HepG2 (cell line): ENCODE data around the gene PBX2. TPM values are rescaled to one million over a fixed set of nuclear protein-coding genes. Genes with fewer than 3 reads are reported as not detected.

Experiments used
- ATAC-seq: fragments of 200-7000 bp; cut with Tn5 transposase; 3 replicates; pipeline ENCODE4 v1.9.1; 2020; ENCODE audit warnings: mild to moderate bottlenecking, moderate library complexity
- BruUV-seq: library from RNA; stranded (reverse); fragments of 400-500 nt; replicated peaks from 2 replicates; lab custom pipeline; 2021; lab: Mats Ljungman, UMichigan
- CTCF ChIA-PET: fragments of 300-600 bp; formaldehyde crosslinking; extraction: SDS; loops from one replicate; lab custom pipeline; 2021; ENCODE audit warnings: low total read pairs, inconsistent platforms, low intra/inter-chr PET ratio; lab: Yijun Ruan, JAX
- POLR2A ChIA-PET: fragments of 350-600 bp; sonication (Branson Sonifier 250); formaldehyde crosslinking; loops from one replicate; lab custom pipeline; 2020; ENCODE audit warnings: antibody characterized with exemption, inconsistent platforms; lab: Yijun Ruan, JAX
- DNase-seq: peaks from one replicate; pipeline ENCODE4 v3.0.0-alpha.2; 2015; ENCODE audit warnings: low spot score
- FAIRE-seq: peaks from 3 replicates; lab custom pipeline; 2011; peaks lifted over from hg19 to GRCh38; lab: Jason Lieb, UNC
- H2AFZ ChIP-seq: one replicate; pipeline ENCODE4 v1.6.1; 2011; ENCODE audit warnings: low read length, inconsistent platforms
- H3K27ac ChIP-seq: fragments of 300-600 bp; 3 replicates; pipeline ENCODE4 v1.8.0; 2011; ENCODE audit warnings: mixed run types, mild to moderate bottlenecking, mixed read lengths, low read length, inconsistent platforms; ENCODE audit not compliant: insufficient read depth; ENCODE audit errors: extremely low read length
- H3K27me3 ChIP-seq, 2 experiments: fragments of 200-600 bp in 1 of 2; 2 replicates in 1 of 2; 3 replicates in 1 of 2; pipeline versions ENCODE4 v1.6.0 to v1.8.0; 2011; ENCODE audit warnings: low read length in 2 of 2, mild to moderate bottlenecking in 2 of 2, moderate library complexity in 2 of 2, inconsistent platforms in 1 of 2; ENCODE audit not compliant: insufficient read depth in 2 of 2, control insufficient read depth in 1 of 2
- H3K36me3 ChIP-seq, 2 experiments: fragments of 200-600 bp in 1 of 2; replicated peaks in 1 of 2; 2 replicates in 1 of 2; 3 replicates in 1 of 2; pipeline versions ENCODE4 v1.5.1 to v1.8.0; 2011; ENCODE audit warnings: low read length in 2 of 2, inconsistent platforms in 1 of 2; ENCODE audit not compliant: insufficient read depth in 2 of 2, control insufficient read depth in 1 of 2
- H3K4me1 ChIP-seq: 2 replicates; pipeline ENCODE4 v1.5.1; 2012; ENCODE audit warnings: low read length, inconsistent platforms; ENCODE audit not compliant: insufficient read depth
- H3K4me2 ChIP-seq: 2 replicates; pipeline ENCODE4 v1.6.0; 2011; ENCODE audit warnings: low read depth, low read length, inconsistent platforms
- H3K4me3 ChIP-seq, 3 experiments: fragments of 200-600 bp in 1 of 3; sonication (generic), shearing (Covaris generic) in 1 of 3; replicated peaks in 1 of 3; 2 replicates each; pipeline ENCODE4 v1.5.1; 2011 to 2016; ENCODE audit warnings: low read length in 3 of 3, inconsistent platforms in 2 of 3, low read depth in 2 of 3, mild to moderate bottlenecking in 2 of 3, control low read depth in 1 of 3, mixed read lengths in 1 of 3; ENCODE audit not compliant: insufficient read depth in 1 of 3
- H3K79me2 ChIP-seq: one replicate; pipeline ENCODE4 v1.6.1; 2011; ENCODE audit warnings: low read length, inconsistent platforms; ENCODE audit not compliant: insufficient read depth
- H3K9ac ChIP-seq: 2 replicates; pipeline ENCODE4 v1.6.0; 2011; ENCODE audit warnings: mild to moderate bottlenecking, low read depth, low read length, inconsistent platforms; ENCODE audit not compliant: insufficient read depth
- H3K9me3 ChIP-seq: 2 replicates; pipeline ENCODE4 v1.5.1; 2012; ENCODE audit warnings: mild to moderate bottlenecking, low read length
- H4K20me1 ChIP-seq: 2 replicates; pipeline ENCODE4 v1.6.0; 2011; ENCODE audit warnings: inconsistent platforms, mild to moderate bottlenecking, low read length, moderate library complexity; ENCODE audit not compliant: insufficient read depth
- FOXM1 ChIP-seq: sonication (generic); formaldehyde crosslinking; IDR thresholded peaks from 2 replicates; pipeline ENCODE4 v1.5.0; 2020; ENCODE audit warnings: missing genetic modification reagents
- PCBP2 ChIP-seq: fragments of 200-400 bp; formaldehyde crosslinking; optimal IDR thresholded peaks from 2 replicates; pipeline ENCODE3; 2018; ENCODE audit warnings: low read length, low read depth; ENCODE audit not compliant: poor library complexity, severe bottlenecking
- POLR2AphosphoS5 ChIP-seq: IDR thresholded peaks from 2 replicates; pipeline ENCODE4 v1.6.1; 2012; ENCODE audit warnings: low read depth, low read length
- SKI ChIP-seq: fragments of 450-650 bp; IDR thresholded peaks from one replicate; pipeline ENCODE4 v1.6.1; 2018; ENCODE audit warnings: mild to moderate bottlenecking; ENCODE audit not compliant: partially characterized antibody
- ZFAT ChIP-seq: sonication (generic); formaldehyde crosslinking; conservative IDR thresholded peaks from 2 replicates; pipeline ENCODE4 v1.8.1; 2023; ENCODE audit warnings: missing genetic modification reagents, inconsistent platforms
- ZMYM4 ChIP-seq: sonication (generic); formaldehyde crosslinking; IDR thresholded peaks from 2 replicates; pipeline ENCODE4 v1.8.1; 2023; ENCODE audit warnings: mild to moderate bottlenecking, missing genetic modification reagents
- ZNF17 ChIP-seq: sonication (generic); formaldehyde crosslinking; IDR thresholded peaks from 2 replicates; pipeline ENCODE4 v1.5.0; 2020; ENCODE audit warnings: mild to moderate bottlenecking, missing genetic modification reagents
- ZNF607 ChIP-seq: sonication (generic); formaldehyde crosslinking; IDR thresholded peaks from 2 replicates; pipeline ENCODE4 v1.5.1; 2020; ENCODE audit warnings: missing genetic modification reagents, mild to moderate bottlenecking, borderline replicate concordance
- WGBS: methylation state at CpG from one replicate; pipeline ENCODE4 v1.1.6; 2017; ENCODE audit warnings: low lambda C conversion rate; 5-methylcytosine and 5-hydroxymethylcytosine counted together
- in situ Hi-C: cut with HindIII; loops from 2 replicates; pipeline ENCODE4 v1.10.0; 2017; ENCODE audit warnings: low pct_unique_long_range_greater_than_20kb; ENCODE audit not compliant: extremely low pct_ligation_motif_present
- intact Hi-C: fragments of 100-400 bp; cut with micrococcal nuclease; formaldehyde crosslinking; loops from one replicate; pipeline ENCODE4 v1.10.0; 2022; ENCODE audit not compliant: unreplicated experiment
- polyA plus RNA-seq, 8 experiments: library from polyadenylated mRNA; depleted of rRNA in 3 of 8; stranded (reverse) in 7 of 8; unstranded in 1 of 8; fragments of >200 nt; fragmentation: Illumina TruSeq in 4 of 8; extraction: Trizol in 4 of 8; gene quantifications; 2 replicates each; pipeline versions ENCODE4 v1.2.1 to v1.2.3, GENCODE V29; 2011 to 2016; ENCODE audit warnings: low read depth in 4 of 8, missing spikeins in 1 of 8, mixed read lengths in 1 of 8; ENCODE audit not compliant: insufficient read depth in 1 of 8
- total RNA-seq, 5 experiments: library from RNA; depleted of rRNA; stranded (reverse); fragments of >200 nt; fragmentation: Illumina TruSeq; extraction: Trizol; gene quantifications; 2 replicates each; pipeline ENCODE4 v1.2.3, GENCODE V29; 2016; ENCODE audit warnings: low read depth in 1 of 5
- TF ChIP-seq, protein P1 (sequence below): sonication (generic); formaldehyde crosslinking; IDR thresholded peaks from 2 replicates; pipeline ENCODE4 v1.5.0; 2020; ENCODE audit warnings: missing genetic modification reagents, mild to moderate bottlenecking, borderline replicate concordance
- TF ChIP-seq, protein P2 (sequence below): sonication (generic); formaldehyde crosslinking; conservative IDR thresholded peaks from 2 replicates; pipeline ENCODE4 v1.4.0; 2020; ENCODE audit warnings: missing genetic modification reagents
- TF ChIP-seq, protein P3 (sequence below): sonication (generic); formaldehyde crosslinking; IDR thresholded peaks from 2 replicates; pipeline ENCODE4 v1.4.0; 2020; ENCODE audit warnings: missing genetic modification reagents

Gene PBX2
- total and polyA plus RNA-seq, 2 of the 13 experiments (the other 11 are each of a cell fraction or from before 2014, with no cell fraction given), result 42.3 to 77.8 TPM

DNA sequence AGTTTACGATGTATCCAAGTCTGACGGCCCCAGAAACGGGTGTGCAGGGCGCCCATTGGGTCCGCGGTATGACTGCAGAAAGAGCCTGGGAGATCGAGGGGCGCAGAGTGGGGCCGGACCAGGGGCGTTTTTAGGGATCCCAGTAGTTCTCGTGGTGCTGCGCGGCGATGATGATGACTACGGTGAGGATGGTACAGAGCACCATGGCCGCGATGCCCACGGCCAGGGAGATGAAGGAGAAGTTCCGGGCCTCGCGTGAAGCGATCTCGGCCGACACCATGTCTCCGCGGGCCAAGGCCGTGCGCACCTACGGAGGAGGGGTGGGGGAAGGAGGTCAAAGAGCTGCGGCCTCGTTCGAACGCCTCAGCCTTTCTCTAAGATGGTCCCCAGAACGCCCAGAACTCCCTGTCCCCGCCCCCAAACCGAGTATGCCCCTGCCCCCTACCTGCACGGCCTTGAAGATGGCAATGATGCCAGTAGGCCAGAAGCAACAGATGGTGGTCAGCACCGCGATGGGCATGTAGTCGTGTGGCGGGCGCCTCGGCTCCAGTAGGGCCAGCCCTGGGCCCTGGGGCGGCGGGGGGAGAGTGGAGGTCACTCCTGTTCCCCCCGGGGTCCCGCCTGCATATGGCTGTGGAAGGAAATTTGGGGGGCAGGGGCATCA is 40.8 kb downstream of the PBX2 start:
- Histone ChIP-seq H3K4me3 (no peak overlapping the region), H4K20me1 (no peaks in the 10 kb centered on the region), H3K4me2 (no peak overlapping the region), H3K27ac (no peak overlapping the region)
- 83% methylated on average over 37 of the region's 47 CpGs for WGBS
- in situ Hi-C loops, result no loop called here
- CTCF ChIA-PET, result no interaction called here
- TF ChIP-seq, protein P1, sequence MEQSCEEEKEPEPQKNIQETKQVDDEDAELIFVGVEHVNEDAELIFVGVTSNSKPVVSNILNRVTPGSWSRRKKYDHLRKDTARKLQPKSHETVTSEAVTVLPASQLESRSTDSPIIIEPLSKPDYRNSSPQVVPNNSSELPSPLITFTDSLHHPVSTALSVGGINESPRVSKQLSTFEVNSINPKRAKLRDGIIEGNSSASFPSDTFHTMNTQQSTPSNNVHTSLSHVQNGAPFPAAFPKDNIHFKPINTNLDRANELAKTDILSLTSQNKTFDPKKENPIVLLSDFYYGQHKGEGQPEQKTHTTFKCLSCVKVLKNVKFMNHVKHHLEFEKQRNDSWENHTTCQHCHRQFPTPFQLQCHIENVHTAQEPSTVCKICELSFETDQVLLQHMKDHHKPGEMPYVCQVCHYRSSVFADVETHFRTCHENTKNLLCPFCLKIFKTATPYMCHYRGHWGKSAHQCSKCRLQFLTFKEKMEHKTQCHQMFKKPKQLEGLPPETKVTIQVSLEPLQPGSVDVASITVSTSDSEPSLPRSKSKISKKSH (CRISPR knock-in tag), result no peak
- TF ChIP-seq, all 625 proteins: peak for 0
- no peak for ATAC-seq
- no peak overlapping the region for H2AFZ ChIP-seq
- POLR2A ChIA-PET, result no interaction called here
- H3K79me2 ChIP-seq, result peaks cover under 1% of the 10 kb centered on the region
- no peak overlapping the region for H3K9ac ChIP-seq
- no peak for DNase-seq
- H3K27me3 ChIP-seq, result peaks cover 0 to 5% of the 10 kb centered on the region in 2 experiments; a peak in 2 of 5 replicates
- FAIRE-seq, result no peak
- no peaks in the 10 kb centered on the region for H3K36me3 ChIP-seq
- H3K4me1 ChIP-seq, result peaks cover 20% of the 10 kb centered on the region
- no peaks in the 10 kb centered on the region for H3K9me3 ChIP-seq
- BruUV-seq, result no TSS peak
- intact Hi-C loops, result no loop called here

DNA sequence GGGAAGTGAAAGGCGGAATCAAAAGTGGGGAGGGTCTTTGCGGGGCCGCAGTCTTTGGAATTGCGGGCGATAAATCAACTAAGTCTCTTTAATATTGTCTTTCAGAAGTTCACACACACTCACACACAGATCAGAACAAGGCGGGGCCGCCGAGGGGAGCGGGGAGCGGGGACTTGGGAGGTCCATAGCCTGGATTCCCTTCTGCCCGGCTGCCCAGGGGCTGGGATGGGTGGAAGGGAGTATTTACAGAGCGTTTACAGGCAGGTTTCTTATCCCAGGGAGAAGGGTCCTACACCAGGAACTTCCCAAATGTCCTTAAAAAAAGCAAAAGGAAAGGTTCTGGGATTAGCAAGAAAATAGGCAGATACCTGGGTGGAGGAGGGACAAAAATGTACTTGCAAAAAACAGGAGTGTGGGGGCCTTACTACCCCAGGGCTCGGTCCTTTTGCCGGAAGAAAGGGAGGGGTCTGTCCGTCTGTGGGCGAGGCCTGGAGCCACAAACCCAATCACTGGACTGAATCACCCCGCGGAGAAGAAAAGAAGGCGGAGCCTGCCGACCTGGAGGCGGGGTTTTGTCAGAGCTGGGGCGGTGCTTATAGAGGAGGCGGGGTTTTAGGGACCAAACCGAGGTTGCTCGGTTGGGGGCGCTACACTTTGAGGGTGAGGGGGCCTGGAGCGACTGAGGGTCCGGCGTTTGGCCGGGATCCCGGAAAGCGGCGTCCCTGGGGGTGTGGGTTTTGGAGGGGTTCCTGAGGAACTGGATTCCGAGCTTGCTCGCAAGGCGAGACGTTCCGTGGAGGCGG is 41.5 kb downstream of the PBX2 start:
- DNase-seq (no peak), ATAC-seq (no peak), FAIRE-seq (no peak)
- intact Hi-C loops (no loop called here), in situ Hi-C loops (no loop called here)
- Histone ChIP-seq H3K4me1 (peaks cover 20% of the 10 kb centered on the region), H3K9me3 (no peaks in the 10 kb centered on the region), H3K9ac (no peak overlapping the region), H3K27ac (no peak overlapping the region), H3K27me3 (peaks cover 0 to 5% of the 10 kb centered on the region in 2 experiments; a peak in 2 of 5 replicates), H3K79me2 (no peaks in the 10 kb centered on the region), H2AFZ (no peak overlapping the region), H3K4me3 (no peak overlapping the region), H4K20me1 (no peaks in the 10 kb centered on the region), H3K4me2 (no peak overlapping the region), H3K36me3 (no peaks in the 10 kb centered on the region)
- no TSS peak for BruUV-seq
- 87% methylated on average over 39 of the region's 39 CpGs for WGBS
- ChIA-PET POLR2A (no interaction called here), CTCF (no interaction called here)
- TF ChIP-seq, protein P2, sequence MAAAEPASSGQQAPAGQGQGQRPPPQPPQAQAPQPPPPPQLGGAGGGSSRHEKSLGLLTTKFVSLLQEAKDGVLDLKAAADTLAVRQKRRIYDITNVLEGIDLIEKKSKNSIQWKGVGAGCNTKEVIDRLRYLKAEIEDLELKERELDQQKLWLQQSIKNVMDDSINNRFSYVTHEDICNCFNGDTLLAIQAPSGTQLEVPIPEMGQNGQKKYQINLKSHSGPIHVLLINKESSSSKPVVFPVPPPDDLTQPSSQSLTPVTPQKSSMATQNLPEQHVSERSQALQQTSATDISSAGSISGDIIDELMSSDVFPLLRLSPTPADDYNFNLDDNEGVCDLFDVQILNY, result no peak
- no peak for TF ChIP-seq ZFAT (CRISPR knock-in tag)
- no peak for TF ChIP-seq ZMYM4
- no peak for TF ChIP-seq POLR2AphosphoS5
- no peak for TF ChIP-seq ZNF17
- TF ChIP-seq ZNF607 (CRISPR knock-in tag), result no peak
- TF ChIP-seq FOXM1 (CRISPR knock-in tag), result no peak
- TF ChIP-seq, protein P3, sequence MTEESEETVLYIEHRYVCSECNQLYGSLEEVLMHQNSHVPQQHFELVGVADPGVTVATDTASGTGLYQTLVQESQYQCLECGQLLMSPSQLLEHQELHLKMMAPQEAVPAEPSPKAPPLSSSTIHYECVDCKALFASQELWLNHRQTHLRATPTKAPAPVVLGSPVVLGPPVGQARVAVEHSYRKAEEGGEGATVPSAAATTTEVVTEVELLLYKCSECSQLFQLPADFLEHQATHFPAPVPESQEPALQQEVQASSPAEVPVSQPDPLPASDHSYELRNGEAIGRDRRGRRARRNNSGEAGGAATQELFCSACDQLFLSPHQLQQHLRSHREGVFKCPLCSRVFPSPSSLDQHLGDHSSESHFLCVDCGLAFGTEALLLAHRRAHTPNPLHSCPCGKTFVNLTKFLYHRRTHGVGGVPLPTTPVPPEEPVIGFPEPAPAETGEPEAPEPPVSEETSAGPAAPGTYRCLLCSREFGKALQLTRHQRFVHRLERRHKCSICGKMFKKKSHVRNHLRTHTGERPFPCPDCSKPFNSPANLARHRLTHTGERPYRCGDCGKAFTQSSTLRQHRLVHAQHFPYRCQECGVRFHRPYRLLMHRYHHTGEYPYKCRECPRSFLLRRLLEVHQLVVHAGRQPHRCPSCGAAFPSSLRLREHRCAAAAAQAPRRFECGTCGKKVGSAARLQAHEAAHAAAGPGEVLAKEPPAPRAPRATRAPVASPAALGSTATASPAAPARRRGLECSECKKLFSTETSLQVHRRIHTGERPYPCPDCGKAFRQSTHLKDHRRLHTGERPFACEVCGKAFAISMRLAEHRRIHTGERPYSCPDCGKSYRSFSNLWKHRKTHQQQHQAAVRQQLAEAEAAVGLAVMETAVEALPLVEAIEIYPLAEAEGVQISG (CRISPR knock-in tag), result no peak
- no peak for TF ChIP-seq PCBP2
- TF ChIP-seq SKI, result no peak
